HepG2 (cell line): ENCODE data around the gene KIRREL2. TPM values are rescaled to one million over a fixed set of nuclear protein-coding genes. Genes with fewer than 3 reads are reported as not detected.
A peak's percentile ranks its signal among the peaks of the same experiment; 100 is the strongest.

ENCODE experiments used
- DRAP1 ChIP-seq: IDR thresholded peaks from 2 replicates; pipeline ENCODE4 v1.6.1; 2016; ENCODE audit warnings: missing genetic modification reagents, missing compliant biosample characterization
- FOXK1 ChIP-seq: sonication (generic); formaldehyde crosslinking; IDR thresholded peaks from 2 replicates; pipeline ENCODE4 v1.4.0; 2020; ENCODE audit warnings: low read depth, missing genetic modification reagents, borderline replicate concordance
- FOXP4 ChIP-seq: sonication (generic); formaldehyde crosslinking; IDR thresholded peaks from 2 replicates; pipeline ENCODE4 v1.4.0; 2020; ENCODE audit warnings: missing genetic modification reagents
- ISX ChIP-seq: sonication (generic); formaldehyde crosslinking; conservative IDR thresholded peaks from 2 replicates; pipeline ENCODE4 v1.5.0; 2020; ENCODE audit warnings: missing genetic modification reagents
- LCORL ChIP-seq, 2 experiments: fragments of 450-650 bp in 1 of 2; sonication (generic) in 1 of 2; formaldehyde crosslinking in 1 of 2; IDR thresholded peaks; 2 replicates each; pipeline versions ENCODE4 v1.5.0 to v1.6.1; 2017 to 2020; ENCODE audit warnings: antibody characterized with exemption in 1 of 2, missing genetic modification reagents in 1 of 2
- MEF2D ChIP-seq: sonication (generic); formaldehyde crosslinking; IDR thresholded peaks from 2 replicates; pipeline ENCODE4 v1.5.1; 2020; ENCODE audit warnings: mild to moderate bottlenecking, missing genetic modification reagents
- MXI1 ChIP-seq: IDR thresholded peaks from 3 replicates; pipeline ENCODE4 v1.6.1; 2012; ENCODE audit warnings: low read depth, low read length, inconsistent platforms, borderline replicate concordance
- NONO ChIP-seq, 2 experiments: fragments of 450-650 bp in 1 of 2; sonication (generic) in 1 of 2; formaldehyde crosslinking in 1 of 2; IDR thresholded peaks in 1 of 2; conservative IDR thresholded peaks in 1 of 2; 2 replicates each; pipeline versions ENCODE4 v1.6.1 to v1.8.0; 2017 to 2022; ENCODE audit warnings: mild to moderate bottlenecking in 1 of 2, missing genetic modification reagents in 1 of 2, moderate library complexity in 1 of 2
- PLRG1 ChIP-seq: fragments of 450-650 bp; conservative IDR thresholded peaks from 2 replicates; pipeline ENCODE4 v1.6.1; 2016
- POLR2A ChIP-seq, 2 experiments: IDR thresholded peaks; 2 replicates each; pipeline ENCODE4 v1.6.1; 2011; ENCODE audit warnings: low read depth in 2 of 2, low read length in 2 of 2, mild to moderate bottlenecking in 1 of 2, moderate library complexity in 1 of 2; ENCODE audit not compliant: insufficient read depth in 1 of 2
- SAFB2 ChIP-seq: sonication (generic); formaldehyde crosslinking; IDR thresholded peaks from 2 replicates; pipeline ENCODE4 v1.5.1; 2020; ENCODE audit warnings: missing genetic modification reagents, low read depth, mild to moderate bottlenecking, borderline replicate concordance
- ZBTB4 ChIP-seq: sonication (generic); formaldehyde crosslinking; IDR thresholded peaks from 2 replicates; pipeline ENCODE4 v1.4.0; 2020; ENCODE audit warnings: missing genetic modification reagents, mild to moderate bottlenecking, borderline replicate concordance
- ZMAT5 ChIP-seq: sonication (generic); formaldehyde crosslinking; IDR thresholded peaks from 2 replicates; pipeline ENCODE4 v1.5.0; 2020; ENCODE audit warnings: mild to moderate bottlenecking, low read depth, missing genetic modification reagents, borderline replicate concordance
- ZNF224 ChIP-seq: sonication (generic); formaldehyde crosslinking; IDR thresholded peaks from 2 replicates; pipeline ENCODE4 v1.5.0; 2020; ENCODE audit warnings: mild to moderate bottlenecking, missing genetic modification reagents
- ZNF451 ChIP-seq: sonication (generic); formaldehyde crosslinking; IDR thresholded peaks from 2 replicates; pipeline ENCODE4 v1.5.0; 2020; ENCODE audit warnings: mild to moderate bottlenecking, missing genetic modification reagents
- ZNF570 ChIP-seq: sonication (generic); formaldehyde crosslinking; IDR thresholded peaks from 2 replicates; pipeline ENCODE4 v1.4.0; 2020; ENCODE audit warnings: mild to moderate bottlenecking, missing genetic modification reagents, borderline replicate concordance
- ZNF616 ChIP-seq: sonication (generic); formaldehyde crosslinking; IDR thresholded peaks from 2 replicates; pipeline ENCODE4 v1.5.0; 2020; ENCODE audit warnings: low read depth, mild to moderate bottlenecking, missing genetic modification reagents
- ZNF781 ChIP-seq: sonication (generic); formaldehyde crosslinking; IDR thresholded peaks from 2 replicates; pipeline ENCODE4 v1.5.1; 2020; ENCODE audit warnings: borderline replicate concordance, mild to moderate bottlenecking, missing genetic modification reagents; ENCODE audit errors: not compliant biosample characterization
- ZXDC ChIP-seq: sonication (generic); formaldehyde crosslinking; IDR thresholded peaks from 2 replicates; pipeline ENCODE4 v1.5.0; 2020; ENCODE audit warnings: mild to moderate bottlenecking, missing genetic modification reagents
- polyA plus RNA-seq, 8 experiments: library from polyadenylated mRNA; depleted of rRNA in 3 of 8; stranded (reverse) in 7 of 8; unstranded in 1 of 8; fragments of >200 nt; fragmentation: Illumina TruSeq in 4 of 8; extraction: Trizol in 4 of 8; gene quantifications; 2 replicates each; pipeline versions ENCODE4 v1.2.1 to v1.2.3, GENCODE V29; 2011 to 2016; ENCODE audit warnings: low read depth in 4 of 8, missing spikeins in 1 of 8, mixed read lengths in 1 of 8; ENCODE audit not compliant: insufficient read depth in 1 of 8
- total RNA-seq, 5 experiments: library from RNA; depleted of rRNA; stranded (reverse); fragments of >200 nt; fragmentation: Illumina TruSeq; extraction: Trizol; gene quantifications; 2 replicates each; pipeline ENCODE4 v1.2.3, GENCODE V29; 2016; ENCODE audit warnings: low read depth in 1 of 5

Gene KIRREL2
- total and polyA plus RNA-seq, 2 of the 13 experiments (the other 11 are each of a cell fraction or from before 2014, with no cell fraction given): 0.18 to 2.4 TPM

GRCh38 chr19:35812220-35813042 lies 44.3 kb upstream of the KIRREL2 start, which contains the start of gene PRODH2 (continued):
- TF ChIP-seq FOXK1 (CRISPR knock-in tag) (no peak; the same call in 1 of the 2 replicates), ZNF570 (no peak), ZXDC (0 out of 2 replicates have a peak, but pooled peaks have one; percentile 46), DRAP1 (CRISPR knock-in tag) (peak; percentile 76; the same call in 1 of the 2 replicates), ZNF451 (CRISPR knock-in tag) (peak; percentile 34), ZNF781 (CRISPR knock-in tag) (no peak), ISX (CRISPR knock-in tag) (no peak), SAFB2 (CRISPR knock-in tag) (peak; percentile 65; the same call in 1 of the 2 replicates), ZMAT5 (CRISPR knock-in tag) (no peak), POLR2A (IDR thresholded peaks at IDR 0.05; ENCODE audit: insufficient read depth in 1 of 2, low read depth in 2 of 2, low read length in 2 of 2) (peak; percentile 94 to 99), FOXP4 (CRISPR knock-in tag) (peak; percentile 58), NONO (IDR thresholded peaks at IDR 0.05) (no peak), NONO (CRISPR knock-in tag; conservative IDR thresholded peaks at IDR 0.05) (peak; percentile 77), LCORL (IDR thresholded peaks at IDR 0.05) (no peak), LCORL (CRISPR knock-in tag; IDR thresholded peaks at IDR 0.05) (peak; percentile 43), ZNF224 (CRISPR knock-in tag) (peak; percentile 66; the same call in 1 of the 2 replicates), ZNF616 (CRISPR knock-in tag) (peak; percentile 72; the same call in 1 of the 2 replicates), MXI1 (0 out of 3 replicates have a peak, but pooled peaks have one; percentile 52), ZBTB4 (CRISPR knock-in tag) (no peak), MEF2D (CRISPR knock-in tag) (no peak), PLRG1 (no peak)
